Fibroblast of lung (primary cell): ENCODE data around the gene ANKFN1. TPM values are rescaled to one million over a fixed set of nuclear protein-coding genes. Genes with fewer than 3 reads are reported as not detected.

Experiments used
- DNase-seq, 2 donors: peaks; one replicate each; pipeline versions ENCODE4 v3.0.0 to v3.0.0-alpha.2; 2010; ENCODE audit warnings: low read depth in 2 of 2
- H2AFZ ChIP-seq: 2 replicates; pipeline ENCODE4 v1.5.1; 2012; ENCODE audit warnings: low read length, control low read depth, inconsistent platforms
- H3K27ac ChIP-seq: 2 replicates; pipeline ENCODE4 v1.5.1; 2011; ENCODE audit warnings: low read length, control low read depth; ENCODE audit not compliant: insufficient read depth
- H3K27me3 ChIP-seq: 2 replicates; pipeline ENCODE4 v1.5.1; 2011; ENCODE audit warnings: mild to moderate bottlenecking, low read length; ENCODE audit not compliant: control insufficient read depth, insufficient read depth
- H3K36me3 ChIP-seq: 2 replicates; pipeline ENCODE4 v1.5.1; 2011; ENCODE audit warnings: low read length; ENCODE audit not compliant: control insufficient read depth, insufficient read depth
- H3K4me1 ChIP-seq: 2 replicates; pipeline ENCODE4 v1.5.1; 2011; ENCODE audit warnings: low read length; ENCODE audit not compliant: control insufficient read depth, insufficient read depth; ENCODE audit errors: extremely low read depth
- H3K4me2 ChIP-seq: 2 replicates; pipeline ENCODE4 v1.5.1; 2011; ENCODE audit warnings: low read length, control low read depth; ENCODE audit not compliant: insufficient read depth; ENCODE audit errors: extremely low read depth
- H3K4me3 ChIP-seq, 4 experiments: fragments of 200-600 bp in 1 of 4; sonication (generic) in 1 of 4; replicated peaks in 1 of 4; 2 replicates each; pipeline ENCODE4 v1.5.1; 2011 to 2016; ENCODE audit warnings: low read length in 4 of 4, low read depth in 3 of 4, mild to moderate bottlenecking in 3 of 4, control low read depth in 2 of 4, inconsistent platforms in 1 of 4, mixed read lengths in 1 of 4; ENCODE audit not compliant: insufficient read depth in 1 of 4; ENCODE audit errors: control extremely low read depth in 1 of 4
- H3K79me2 ChIP-seq: 2 replicates; pipeline ENCODE4 v1.5.1; 2012; ENCODE audit warnings: mild to moderate bottlenecking, low read length, inconsistent platforms; ENCODE audit not compliant: control insufficient read depth, insufficient read depth
- H3K9ac ChIP-seq: 2 replicates; pipeline ENCODE4 v1.5.1; 2011; ENCODE audit warnings: mild to moderate bottlenecking, low read length, control low read depth; ENCODE audit not compliant: insufficient read depth
- H3K9me3 ChIP-seq: 2 replicates; pipeline ENCODE4 v1.5.1; 2012; ENCODE audit warnings: low read depth, low read length; ENCODE audit not compliant: control insufficient read depth, insufficient read depth
- H4K20me1 ChIP-seq: 2 replicates; pipeline ENCODE4 v1.5.1; 2011; ENCODE audit warnings: low read length; ENCODE audit not compliant: control insufficient read depth, insufficient read depth; ENCODE audit errors: extremely low read depth
- EZH2 ChIP-seq: IDR thresholded peaks from 2 replicates; pipeline ENCODE4 v1.5.1; 2012; ENCODE audit warnings: low read length, control low read depth, mild to moderate bottlenecking; ENCODE audit errors: missing control alignments
- polyA plus RNA-seq, 2 donors: library from polyadenylated mRNA; depleted of rRNA in 1 of 2; stranded (reverse) in 1 of 2; unstranded in 1 of 2; fragments of >200 nt; gene quantifications; 2 replicates each; pipeline ENCODE4 v1.2.1, GENCODE V29; 2011 to 2012; ENCODE audit warnings: missing spikeins in 1 of 2
- total RNA-seq: library from RNA; depleted of rRNA; stranded (reverse); fragments of >200 nt; gene quantifications from 2 replicates; pipeline ENCODE4 v1.2.1, GENCODE V29; 2014
- TF ChIP-seq, protein P1 (sequence below), 2 donors: IDR thresholded peaks in 1 of 2; conservative IDR thresholded peaks in 1 of 2; 1 replicate in 1 of 2; 2 replicates in 1 of 2; pipeline ENCODE4 v1.5.1; 2011 to 2012; ENCODE audit warnings: low read length in 2 of 2, control low read depth in 1 of 2, inconsistent platforms in 1 of 2, low read depth in 1 of 2, mild to moderate bottlenecking in 1 of 2

Gene ANKFN1
- total and polyA plus RNA-seq, 2 donors (not counting 1 experiment from before 2014, with no cell fraction given), result 0.19 TPM; not detected in 1

DNA sequence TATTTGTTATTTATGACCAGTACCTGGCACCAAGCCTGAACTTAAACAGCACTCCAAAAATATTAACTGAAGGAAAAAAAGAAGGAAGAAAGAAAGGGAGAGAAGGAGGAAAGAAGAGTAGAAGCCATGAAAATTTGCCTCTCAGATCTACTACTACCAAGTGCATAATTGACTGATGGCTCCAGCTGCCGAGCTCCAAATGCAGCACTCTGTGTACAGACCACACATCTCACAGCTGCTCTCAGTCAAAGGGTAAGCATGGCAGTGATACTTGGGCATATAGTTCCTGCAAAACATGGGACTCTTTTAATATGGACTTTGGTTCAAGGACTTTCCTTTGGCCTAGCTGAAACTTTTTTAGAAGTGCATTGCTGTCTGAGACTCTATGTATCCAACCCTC, 396.2 kb downstream of the ANKFN1 start:
- H3K27ac ChIP-seq, result no peak overlapping the region
- no peak for TF ChIP-seq EZH2
- TF ChIP-seq, protein P1, sequence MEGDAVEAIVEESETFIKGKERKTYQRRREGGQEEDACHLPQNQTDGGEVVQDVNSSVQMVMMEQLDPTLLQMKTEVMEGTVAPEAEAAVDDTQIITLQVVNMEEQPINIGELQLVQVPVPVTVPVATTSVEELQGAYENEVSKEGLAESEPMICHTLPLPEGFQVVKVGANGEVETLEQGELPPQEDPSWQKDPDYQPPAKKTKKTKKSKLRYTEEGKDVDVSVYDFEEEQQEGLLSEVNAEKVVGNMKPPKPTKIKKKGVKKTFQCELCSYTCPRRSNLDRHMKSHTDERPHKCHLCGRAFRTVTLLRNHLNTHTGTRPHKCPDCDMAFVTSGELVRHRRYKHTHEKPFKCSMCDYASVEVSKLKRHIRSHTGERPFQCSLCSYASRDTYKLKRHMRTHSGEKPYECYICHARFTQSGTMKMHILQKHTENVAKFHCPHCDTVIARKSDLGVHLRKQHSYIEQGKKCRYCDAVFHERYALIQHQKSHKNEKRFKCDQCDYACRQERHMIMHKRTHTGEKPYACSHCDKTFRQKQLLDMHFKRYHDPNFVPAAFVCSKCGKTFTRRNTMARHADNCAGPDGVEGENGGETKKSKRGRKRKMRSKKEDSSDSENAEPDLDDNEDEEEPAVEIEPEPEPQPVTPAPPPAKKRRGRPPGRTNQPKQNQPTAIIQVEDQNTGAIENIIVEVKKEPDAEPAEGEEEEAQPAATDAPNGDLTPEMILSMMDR (conservative IDR thresholded peaks at IDR 0.05 in 1 of 2, IDR thresholded peaks at IDR 0.05 in 1 of 2; ENCODE audit: low read depth in 1 of 2, low read length in 2 of 2), result no peak

DNA sequence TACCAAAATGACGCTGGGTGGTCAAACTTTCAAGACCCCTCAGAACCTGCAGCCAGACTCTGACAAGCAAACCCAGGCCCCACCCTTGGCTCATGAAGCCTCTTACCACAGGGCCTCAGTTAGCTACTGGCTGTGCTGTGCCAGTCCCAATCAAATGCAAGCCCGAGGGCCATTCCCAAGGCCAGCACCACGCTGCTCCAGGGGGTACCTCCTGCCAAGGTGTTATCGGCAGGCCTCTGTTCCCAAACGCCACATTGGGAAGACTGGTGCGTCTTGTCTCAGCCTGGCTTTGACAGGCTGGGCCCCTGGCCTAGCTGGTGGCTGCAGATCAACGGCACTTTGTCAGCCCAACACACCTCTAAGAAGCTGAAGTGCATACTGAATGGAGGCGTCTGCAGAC, 404.4 kb downstream of the ANKFN1 start:
- no peaks in the 10 kb centered on the region for H4K20me1 ChIP-seq
- no peak overlapping the region for H3K4me2 ChIP-seq
- no peaks in the 10 kb centered on the region for H3K9me3 ChIP-seq
- H3K4me3 ChIP-seq, result no peak overlapping the region
- no peak for DNase-seq
- H3K9ac ChIP-seq, result no peak overlapping the region
- no peaks in the 10 kb centered on the region for H3K27me3 ChIP-seq
- H2AFZ ChIP-seq, result no peak overlapping the region
- H3K79me2 ChIP-seq, result no peaks in the 10 kb centered on the region
- TF ChIP-seq, protein P1 (conservative IDR thresholded peaks at IDR 0.05 in 1 of 2, IDR thresholded peaks at IDR 0.05 in 1 of 2; ENCODE audit: low read depth in 1 of 2, low read length in 2 of 2), result no peak
- no peak for TF ChIP-seq EZH2
- H3K36me3 ChIP-seq, result no peaks in the 10 kb centered on the region
- no peaks in the 10 kb centered on the region for H3K4me1 ChIP-seq
- H3K27ac ChIP-seq, result no peak overlapping the region

More for the DNA sequence above, 396.2 kb downstream of the ANKFN1 start:
- DNase-seq, result no peak
- no peaks in the 10 kb centered on the region for H3K79me2 ChIP-seq
- no peaks in the 10 kb centered on the region for H3K9me3 ChIP-seq
- H3K27me3 ChIP-seq, result no peaks in the 10 kb centered on the region
- H2AFZ ChIP-seq, result no peak overlapping the region
- no peak overlapping the region for H3K9ac ChIP-seq
- H3K4me3 ChIP-seq, result no peak overlapping the region
- no peaks in the 10 kb centered on the region for H3K36me3 ChIP-seq
- H4K20me1 ChIP-seq, result no peaks in the 10 kb centered on the region
- no peaks in the 10 kb centered on the region for H3K4me1 ChIP-seq
- no peak overlapping the region for H3K4me2 ChIP-seq

DNA sequence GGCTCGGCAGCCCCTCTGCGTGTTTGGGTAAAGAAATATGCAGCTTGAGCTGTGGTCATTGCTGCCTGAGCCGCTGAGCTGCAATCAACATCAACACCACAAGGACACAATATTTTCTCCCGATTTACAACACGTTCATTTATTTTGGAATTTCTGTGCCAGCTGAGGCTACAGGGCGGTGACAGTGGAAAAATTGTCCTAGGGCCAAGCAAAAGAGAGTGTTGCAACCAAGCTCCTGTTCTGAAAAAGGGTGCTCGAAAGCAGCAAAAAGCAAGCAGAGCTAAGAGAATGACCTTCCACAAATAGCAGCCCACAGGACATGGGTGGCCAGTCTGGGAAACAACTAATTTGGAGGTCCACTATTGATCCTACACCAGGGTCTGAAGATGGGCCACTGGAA, 404.8 kb downstream of the ANKFN1 start:
- H2AFZ ChIP-seq, result no peak overlapping the region
- TF ChIP-seq, protein P1 (conservative IDR thresholded peaks at IDR 0.05 in 1 of 2, IDR thresholded peaks at IDR 0.05 in 1 of 2; ENCODE audit: low read depth in 1 of 2, low read length in 2 of 2), result no peak
- no peak for TF ChIP-seq EZH2
- H3K79me2 ChIP-seq, result no peaks in the 10 kb centered on the region
- H4K20me1 ChIP-seq, result no peaks in the 10 kb centered on the region
- H3K27me3 ChIP-seq, result no peaks in the 10 kb centered on the region
- H3K9ac ChIP-seq, result no peak overlapping the region
- no peaks in the 10 kb centered on the region for H3K36me3 ChIP-seq
- H3K27ac ChIP-seq, result no peak overlapping the region
- DNase-seq, result no peak
- no peaks in the 10 kb centered on the region for H3K4me1 ChIP-seq
- no peak overlapping the region for H3K4me2 ChIP-seq
- no peak overlapping the region for H3K4me3 ChIP-seq
- H3K9me3 ChIP-seq, result no peaks in the 10 kb centered on the region
